ENCODE data around the gene TIPRL.

The TIPRL gene

GRCh38 chr1:168146160-168146539, 32.6 kb upstream of the TIPRL start:
- Histone ChIP-seq H3K27ac (ENCODE audit: low read depth, low read length) (no peak overlapping the region), H3K79me2 (ENCODE audit: control insufficient read depth, low read length) (no peaks in the 10 kb centered on the region), H3K36me3 (ENCODE audit: control insufficient read depth, low read length) (no peaks in the 10 kb centered on the region), H3K4me3 (ENCODE audit: low read length) (no peak overlapping the region), H3K27me3 (ENCODE audit: control insufficient read depth, low read length) (peaks cover 16% of the 10 kb centered on the region; the same call in 1 of the 2 replicates), H3K9me2 (replicated peaks; ENCODE audit: control insufficient read depth, low read length) (no peaks in the 10 kb centered on the region), H3K4me2 (ENCODE audit: low read length) (no peak overlapping the region), H3F3A (ENCODE audit: control insufficient read depth, insufficient read depth) (no peaks in the 10 kb centered on the region), H4K20me1 (ENCODE audit: control insufficient read depth, insufficient read depth, low read depth, low read length) (no peaks in the 10 kb centered on the region), H3K4me1 (ENCODE audit: control insufficient read depth, low read length) (peaks cover 9% of the 10 kb centered on the region), H3K9me3 (ENCODE audit: control insufficient read depth, insufficient read depth, low read length) (no peaks in the 10 kb centered on the region)
- TF ChIP-seq EZH2phosphoT487 (IDR thresholded peaks at IDR 0.05; ENCODE audit: borderline replicate concordance, low read length) = no peak
- TF ChIP-seq, protein P1, sequence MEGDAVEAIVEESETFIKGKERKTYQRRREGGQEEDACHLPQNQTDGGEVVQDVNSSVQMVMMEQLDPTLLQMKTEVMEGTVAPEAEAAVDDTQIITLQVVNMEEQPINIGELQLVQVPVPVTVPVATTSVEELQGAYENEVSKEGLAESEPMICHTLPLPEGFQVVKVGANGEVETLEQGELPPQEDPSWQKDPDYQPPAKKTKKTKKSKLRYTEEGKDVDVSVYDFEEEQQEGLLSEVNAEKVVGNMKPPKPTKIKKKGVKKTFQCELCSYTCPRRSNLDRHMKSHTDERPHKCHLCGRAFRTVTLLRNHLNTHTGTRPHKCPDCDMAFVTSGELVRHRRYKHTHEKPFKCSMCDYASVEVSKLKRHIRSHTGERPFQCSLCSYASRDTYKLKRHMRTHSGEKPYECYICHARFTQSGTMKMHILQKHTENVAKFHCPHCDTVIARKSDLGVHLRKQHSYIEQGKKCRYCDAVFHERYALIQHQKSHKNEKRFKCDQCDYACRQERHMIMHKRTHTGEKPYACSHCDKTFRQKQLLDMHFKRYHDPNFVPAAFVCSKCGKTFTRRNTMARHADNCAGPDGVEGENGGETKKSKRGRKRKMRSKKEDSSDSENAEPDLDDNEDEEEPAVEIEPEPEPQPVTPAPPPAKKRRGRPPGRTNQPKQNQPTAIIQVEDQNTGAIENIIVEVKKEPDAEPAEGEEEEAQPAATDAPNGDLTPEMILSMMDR (IDR thresholded peaks at IDR 0.05; ENCODE audit: low read depth, low read length, poor library complexity, severe bottlenecking) = no peak

- no peak for TF ChIP-seq EZH2phosphoT487 (IDR thresholded peaks at IDR 0.05; ENCODE audit: borderline replicate concordance, low read length)
- TF ChIP-seq, protein P1 (IDR thresholded peaks at IDR 0.05; ENCODE audit: low read depth, low read length, poor library complexity, severe bottlenecking) = no peak
- Histone ChIP-seq H3K4me1 (ENCODE audit: control insufficient read depth, low read length) (peaks cover 9% of the 10 kb centered on the region), H3K9me2 (replicated peaks; ENCODE audit: control insufficient read depth, low read length) (no peaks in the 10 kb centered on the region), H3K79me2 (ENCODE audit: control insufficient read depth, low read length) (no peaks in the 10 kb centered on the region), H3K36me3 (ENCODE audit: control insufficient read depth, low read length) (no peaks in the 10 kb centered on the region), H3F3A (ENCODE audit: control insufficient read depth, insufficient read depth) (no peaks in the 10 kb centered on the region), H3K27me3 (ENCODE audit: control insufficient read depth, low read length) (peaks cover 15% of the 10 kb centered on the region; the same call in 1 of the 2 replicates), H3K27ac (ENCODE audit: low read depth, low read length) (no peak overlapping the region), H3K9me3 (ENCODE audit: control insufficient read depth, insufficient read depth, low read length) (no peaks in the 10 kb centered on the region), H4K20me1 (ENCODE audit: control insufficient read depth, insufficient read depth, low read depth, low read length) (no peaks in the 10 kb centered on the region), H3K4me2 (ENCODE audit: low read length) (no peak overlapping the region), H3K4me3 (ENCODE audit: low read length) (no peak overlapping the region)
These were observed 32.1 kb upstream of the TIPRL start for GRCh38 chr1:168146626-168147025.

- Histone ChIP-seq H4K20me1 (ENCODE audit: control insufficient read depth, insufficient read depth, low read depth, low read length) (no peaks in the 10 kb centered on the region), H3K27ac (ENCODE audit: low read depth, low read length) (no peak overlapping the region), H3K9me2 (replicated peaks; ENCODE audit: control insufficient read depth, low read length) (no peaks in the 10 kb centered on the region), H3K4me2 (ENCODE audit: low read length) (no peak overlapping the region), H3K4me1 (ENCODE audit: control insufficient read depth, low read length) (peaks cover 9% of the 10 kb centered on the region), H3K9me3 (ENCODE audit: control insufficient read depth, insufficient read depth, low read length) (no peaks in the 10 kb centered on the region), H3F3A (ENCODE audit: control insufficient read depth, insufficient read depth) (no peaks in the 10 kb centered on the region), H3K4me3 (ENCODE audit: low read length) (no peak overlapping the region), H3K36me3 (ENCODE audit: control insufficient read depth, low read length) (no peaks in the 10 kb centered on the region), H3K27me3 (ENCODE audit: control insufficient read depth, low read length) (peaks cover 8% of the 10 kb centered on the region; the same call in 1 of the 2 replicates), H3K79me2 (ENCODE audit: control insufficient read depth, low read length) (no peaks in the 10 kb centered on the region)
- TF ChIP-seq, protein P1 (IDR thresholded peaks at IDR 0.05; ENCODE audit: low read depth, low read length, poor library complexity, severe bottlenecking) = no peak
- no peak for TF ChIP-seq EZH2phosphoT487 (IDR thresholded peaks at IDR 0.05; ENCODE audit: borderline replicate concordance, low read length)
These were observed 29.8 kb upstream of the TIPRL start for GRCh38 chr1:168148916-168149315.
